ENCODE measurements around the gene CHCHD4.

CHCHD4 gene

DNA sequence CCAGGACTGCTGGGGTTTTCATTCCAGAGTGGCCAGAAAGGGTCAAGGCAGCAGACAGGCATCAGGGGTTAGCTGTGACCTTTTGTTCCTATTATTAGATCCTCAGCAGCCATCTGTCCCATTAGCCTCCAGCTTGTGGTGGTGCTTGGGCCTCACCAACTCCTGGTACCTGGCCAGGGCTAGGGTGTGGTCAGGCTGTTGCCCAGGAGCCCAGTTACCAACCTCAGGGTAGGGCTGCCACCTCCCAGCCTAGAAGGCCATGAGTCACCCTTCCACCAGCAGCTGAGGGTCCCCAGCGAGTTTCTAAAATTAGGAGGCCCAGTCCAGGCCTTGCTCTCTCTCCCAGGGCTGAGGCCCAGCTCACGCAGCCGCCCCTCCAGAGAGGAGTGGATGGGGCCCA is 12.3 kb upstream of the CHCHD4 start:
- no peak for DNase-seq (ENCODE audit: low read depth in 2 of 3, low spot score in 2 of 3)

DNA sequence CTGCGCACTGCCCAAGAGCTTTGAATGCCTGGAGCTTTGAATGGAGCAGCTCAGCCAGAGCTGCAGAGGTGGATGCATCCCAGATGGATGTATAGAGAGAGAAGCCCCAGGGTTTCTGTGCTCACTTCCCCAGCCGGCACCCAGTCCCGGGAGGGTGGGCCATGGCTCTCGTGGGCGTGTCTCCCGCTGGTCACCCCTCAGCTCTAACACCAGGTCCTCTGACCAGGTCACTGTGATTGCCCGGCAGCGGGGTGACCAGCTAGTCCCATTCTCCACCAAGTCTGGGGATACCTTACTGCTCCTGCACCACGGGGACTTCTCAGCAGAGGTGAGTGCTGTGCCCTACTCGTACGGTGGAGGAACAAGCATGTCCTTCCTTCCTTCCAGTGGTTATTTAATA is 10.9 kb upstream of the CHCHD4 start:
- no peak for DNase-seq (ENCODE audit: low read depth in 2 of 3, low spot score in 2 of 3)

DNA sequence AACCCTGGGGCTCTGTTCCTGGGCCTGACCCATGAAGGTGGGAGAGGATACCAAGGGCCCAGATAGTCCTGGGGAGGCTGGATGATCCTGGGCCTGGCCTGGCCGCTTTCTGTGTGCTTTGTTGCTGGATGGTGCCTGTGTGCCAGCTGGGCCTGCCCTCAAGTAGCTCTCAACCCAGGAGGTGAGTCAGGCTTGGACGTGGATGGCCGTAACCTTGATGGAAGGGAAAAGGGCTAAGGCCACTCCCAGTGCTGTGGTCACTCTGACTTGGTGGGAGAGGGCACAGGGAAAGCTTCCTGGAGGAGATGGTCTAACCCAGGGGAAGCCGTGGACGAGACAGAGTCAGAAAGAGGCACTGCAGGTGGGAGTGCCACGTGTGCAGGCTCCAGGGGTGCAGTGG is 9.6 kb upstream of the CHCHD4 start:
- no peak for DNase-seq (ENCODE audit: low read depth in 2 of 3, low spot score in 2 of 3)

DNA sequence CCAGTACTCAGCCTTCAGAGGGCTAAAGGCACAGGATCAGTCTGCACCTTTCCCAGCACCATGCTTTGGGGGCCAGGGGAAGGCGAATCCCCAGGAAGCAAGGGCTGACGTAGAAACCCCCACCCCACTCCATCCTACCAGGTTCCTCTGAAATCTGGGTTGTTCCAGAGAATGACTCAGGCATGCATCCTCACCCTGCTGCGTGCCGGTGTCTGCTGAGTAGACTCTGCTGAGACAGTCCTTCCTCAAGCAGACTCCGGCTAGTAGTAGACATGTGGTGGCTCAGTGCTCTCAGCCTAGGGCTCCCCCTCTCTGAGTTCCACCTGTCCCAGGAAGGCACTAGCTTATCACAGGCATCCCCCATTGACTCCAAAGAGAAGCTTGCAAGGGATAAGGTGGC is 9.2 kb upstream of the CHCHD4 start:
- DNase-seq (ENCODE audit: low read depth in 2 of 3, low spot score in 2 of 3): no peak

DNA sequence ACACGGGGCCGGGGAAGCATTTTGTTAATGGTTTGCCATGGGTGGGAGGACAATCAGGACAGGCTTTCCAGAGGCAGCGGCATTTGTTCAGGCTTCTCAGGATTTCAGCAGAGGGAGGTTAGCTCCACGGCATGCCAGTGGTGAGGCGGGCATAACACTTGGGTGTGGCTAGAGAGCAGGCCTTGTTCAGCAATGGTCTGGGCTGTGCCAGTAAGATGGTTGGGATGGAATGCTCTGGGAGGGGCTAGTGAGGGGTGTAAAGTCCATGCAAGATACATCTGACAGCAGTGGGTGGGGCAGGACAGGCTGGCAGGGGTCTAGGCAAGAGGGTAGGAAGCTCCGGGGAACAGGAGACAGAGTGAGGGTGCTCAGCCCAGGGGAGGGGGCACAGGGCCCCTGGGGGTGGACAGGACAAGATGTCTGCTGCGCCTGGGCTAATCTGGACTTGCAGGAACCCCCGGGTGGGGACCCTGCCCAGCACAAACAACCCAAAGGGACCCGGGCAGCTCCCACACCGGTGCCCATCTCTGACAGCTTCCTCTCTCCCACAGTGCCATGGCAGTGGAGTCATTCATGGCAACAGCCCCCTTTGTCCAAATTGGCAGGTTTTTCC is 8.6 kb upstream of the CHCHD4 start:
- DNase-seq (ENCODE audit: low read depth in 2 of 3, low spot score in 2 of 3): no peak

DNA sequence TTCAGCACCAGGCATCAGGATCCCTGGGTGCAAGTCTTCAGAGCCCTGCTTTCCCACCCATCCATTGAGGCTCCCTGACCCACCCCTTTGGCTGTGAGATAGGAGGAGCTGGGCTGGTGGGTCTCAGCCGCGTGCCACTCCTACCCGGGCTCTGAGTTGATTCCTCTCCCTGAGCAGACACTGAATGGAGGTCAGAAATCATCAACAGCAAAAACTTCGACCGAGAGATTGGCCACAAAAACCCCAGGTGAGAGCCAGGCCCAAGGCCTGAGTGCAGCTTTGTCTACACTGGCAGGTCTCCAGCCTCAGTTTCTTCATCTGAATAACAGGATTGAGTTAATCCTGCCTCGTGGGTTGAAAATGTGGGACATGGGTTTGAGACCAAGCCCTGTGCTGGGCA is 8.0 kb upstream of the CHCHD4 start:
- no peak for DNase-seq (ENCODE audit: low read depth in 2 of 3, low spot score in 2 of 3)

DNA sequence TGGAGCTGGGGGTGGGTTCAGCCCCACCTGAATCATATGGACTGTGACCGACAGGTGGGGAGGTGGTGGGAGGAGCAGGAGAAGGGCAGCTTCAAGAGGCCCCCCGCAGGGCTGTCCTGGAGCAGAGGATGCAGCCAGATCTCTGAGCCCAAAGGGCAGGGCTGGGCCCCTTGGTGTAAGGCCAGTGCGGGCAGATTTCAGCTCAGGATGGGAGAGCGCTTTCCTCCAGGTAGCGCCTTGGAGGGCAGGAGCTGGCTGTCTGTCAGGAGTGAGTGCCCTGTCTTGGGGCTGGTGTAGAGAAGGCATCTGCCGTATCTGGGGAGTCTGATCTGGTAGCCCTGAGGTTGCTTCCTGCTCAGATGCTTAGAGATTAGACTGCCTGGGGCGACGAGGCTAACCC is 7.5 kb upstream of the CHCHD4 start:
- DNase-seq (ENCODE audit: low read depth in 2 of 3, low spot score in 2 of 3): no peak

DNA sequence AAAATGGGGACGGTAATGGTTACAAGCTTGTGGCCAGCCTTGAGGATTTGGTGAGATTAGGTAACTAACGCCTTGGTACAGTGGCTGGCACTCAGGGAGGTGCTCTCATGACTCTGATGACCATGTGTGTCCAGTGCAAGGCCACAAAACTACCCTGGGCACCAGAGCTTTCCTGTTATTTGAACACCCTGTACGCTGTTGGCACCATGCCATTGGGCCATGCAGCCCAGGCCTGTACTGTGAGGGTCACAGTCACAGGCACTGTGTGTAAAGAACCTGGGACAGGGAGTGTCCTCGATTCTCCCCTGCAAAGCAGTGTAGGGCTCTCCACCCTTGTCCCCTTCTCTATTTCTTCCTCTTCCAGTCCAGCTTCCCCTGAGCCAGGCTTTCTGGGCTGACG is 6.5 kb upstream of the CHCHD4 start:
- no peak for DNase-seq (ENCODE audit: low read depth in 2 of 3, low spot score in 2 of 3)

DNA sequence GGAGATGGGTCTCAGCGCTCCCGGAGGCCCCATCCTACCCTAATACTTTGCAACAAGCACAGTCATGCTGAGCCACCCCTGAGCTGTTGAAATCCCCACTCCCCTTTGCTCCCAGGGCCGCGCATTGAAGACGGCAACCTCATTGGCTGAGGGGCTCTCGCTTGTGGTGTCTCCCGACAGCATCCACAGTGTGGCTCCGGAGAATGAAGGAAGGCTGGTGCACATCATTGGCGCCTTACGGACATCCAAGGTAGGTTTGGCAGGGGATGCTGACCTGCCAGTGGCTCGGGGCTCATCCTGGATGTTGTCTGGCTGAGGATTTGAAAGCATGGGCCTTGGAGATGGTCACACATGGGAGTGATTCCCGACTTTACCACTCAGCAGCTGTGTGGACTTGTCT is 6.0 kb upstream of the CHCHD4 start:
- DNase-seq (ENCODE audit: low read depth in 2 of 3, low spot score in 2 of 3): no peak

DNA sequence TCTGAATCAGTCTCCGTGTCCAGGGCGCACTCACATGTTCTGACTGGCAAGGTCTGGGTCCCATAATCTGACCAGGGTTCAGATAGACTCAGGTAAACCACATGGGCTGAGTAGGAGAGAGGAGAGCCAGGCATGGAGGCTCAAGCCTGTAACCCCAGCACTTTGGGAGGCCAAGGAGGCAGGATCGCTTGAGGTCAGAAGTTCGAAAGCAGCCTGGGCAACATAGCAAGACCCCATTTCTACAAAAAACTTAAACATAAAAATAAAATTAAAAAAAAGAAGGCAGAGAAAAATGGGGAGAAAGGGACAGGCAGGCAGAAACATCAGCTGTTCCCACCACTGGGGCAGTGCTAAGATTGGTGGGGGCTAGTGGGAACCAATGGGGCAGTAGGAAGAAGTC is 5.6 kb upstream of the CHCHD4 start:
- DNase-seq (ENCODE audit: low read depth in 2 of 3, low spot score in 2 of 3): no peak

DNA sequence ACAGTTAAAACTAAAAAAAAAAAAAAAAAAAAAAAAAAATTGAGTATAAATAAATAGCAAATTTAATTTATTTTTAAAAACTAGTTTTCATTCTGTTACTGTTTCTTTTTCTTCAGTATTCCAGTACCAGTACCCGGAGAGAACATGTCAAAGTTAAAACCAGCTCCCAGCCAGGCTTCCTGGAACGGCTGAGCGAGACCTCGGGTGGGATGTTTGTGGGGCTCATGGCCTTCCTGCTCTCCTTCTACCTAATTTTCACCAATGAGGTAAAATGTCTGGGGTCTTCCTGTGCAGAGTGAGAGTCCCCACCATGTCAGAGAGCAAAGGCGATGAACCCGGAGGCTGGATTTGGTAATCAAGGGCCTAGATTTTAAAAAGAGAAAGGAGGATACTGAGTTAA is 4.6 kb upstream of the CHCHD4 start:
- no peak for DNase-seq (ENCODE audit: low read depth in 2 of 3, low spot score in 2 of 3)

DNA sequence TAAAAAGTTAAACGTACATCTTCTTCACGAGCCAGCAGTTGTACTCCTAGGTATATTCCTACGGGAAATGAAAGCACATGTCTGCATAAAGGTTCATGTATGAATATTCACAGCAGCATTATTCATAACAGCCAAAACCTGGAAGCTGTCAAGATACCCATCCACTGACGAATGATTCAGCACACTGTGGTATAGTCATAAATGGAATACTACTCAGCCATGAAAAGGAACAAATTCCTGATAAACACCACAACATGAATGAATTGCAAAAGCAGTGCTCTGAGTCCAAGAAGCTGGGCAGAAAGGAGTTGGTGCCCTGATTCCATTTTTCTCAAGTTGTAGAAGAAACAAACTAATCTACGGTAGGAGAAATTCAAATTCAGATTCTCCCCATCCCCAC is 4.1 kb upstream of the CHCHD4 start:
- DNase-seq (ENCODE audit: low read depth in 2 of 3, low spot score in 2 of 3): no peak

DNA sequence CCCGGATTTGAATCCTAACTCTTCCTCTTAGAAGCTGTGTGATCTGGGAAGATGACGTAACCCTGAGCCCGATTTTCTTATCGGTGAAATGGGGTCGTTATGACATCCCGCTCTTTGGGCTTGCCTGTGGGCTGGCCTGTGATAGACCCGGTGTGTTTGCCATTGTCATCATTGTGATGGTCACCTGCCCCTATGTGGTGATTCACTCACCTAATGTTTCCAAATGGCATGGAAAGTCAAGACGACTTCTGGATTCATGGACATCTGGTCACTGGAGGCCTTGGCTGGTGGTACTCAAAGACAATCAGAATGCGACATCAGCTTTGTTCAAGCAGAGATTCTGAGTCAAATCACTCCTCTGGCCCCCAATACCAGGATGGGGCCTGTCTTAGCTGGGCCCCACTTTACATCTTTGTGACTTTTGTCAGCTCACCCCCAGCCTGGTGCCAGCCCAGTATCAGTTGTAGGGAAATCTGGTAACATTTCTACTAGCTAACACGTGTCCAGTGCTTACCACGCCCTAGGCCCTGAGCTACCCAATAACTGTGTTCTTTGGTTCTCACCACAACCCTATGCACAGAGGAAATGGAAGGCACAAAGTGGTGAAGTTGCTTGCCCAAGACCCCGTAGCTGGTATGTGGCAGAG is 3.0 kb upstream of the CHCHD4 start:
- DNase-seq (ENCODE audit: low read depth in 2 of 3, low spot score in 2 of 3): no peak

DNA sequence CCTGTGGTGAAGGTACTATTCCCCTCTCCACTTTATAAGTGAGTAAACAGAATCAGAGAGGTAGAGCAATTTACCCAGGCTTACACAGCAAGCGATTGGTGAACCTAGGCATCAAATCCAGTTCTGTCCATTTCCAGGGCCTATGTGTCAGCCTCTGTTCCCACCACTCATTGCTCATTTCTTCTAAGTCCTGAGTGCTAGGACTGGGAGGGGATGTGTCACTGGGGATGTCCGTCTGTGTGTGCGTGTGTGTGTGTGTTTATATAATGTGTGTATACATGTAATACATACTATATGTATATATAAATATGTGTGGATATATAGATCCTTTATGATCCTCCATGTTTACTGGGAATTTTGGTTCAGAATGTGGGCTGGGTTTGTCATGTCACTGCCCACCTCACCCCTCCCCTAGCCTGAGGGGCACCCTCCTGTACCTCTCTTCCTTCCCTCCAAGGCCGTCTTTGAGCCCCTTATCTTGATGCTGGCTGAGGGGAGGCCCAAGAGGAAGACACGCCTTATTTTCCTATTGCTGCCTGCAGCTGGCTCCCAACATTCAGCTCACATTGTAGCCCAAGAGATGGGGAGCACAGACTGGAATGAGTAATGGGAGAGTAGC is 2.3 kb upstream of the CHCHD4 start:
- DNase-seq (ENCODE audit: low read depth in 2 of 3, low spot score in 2 of 3): no peak

DNA sequence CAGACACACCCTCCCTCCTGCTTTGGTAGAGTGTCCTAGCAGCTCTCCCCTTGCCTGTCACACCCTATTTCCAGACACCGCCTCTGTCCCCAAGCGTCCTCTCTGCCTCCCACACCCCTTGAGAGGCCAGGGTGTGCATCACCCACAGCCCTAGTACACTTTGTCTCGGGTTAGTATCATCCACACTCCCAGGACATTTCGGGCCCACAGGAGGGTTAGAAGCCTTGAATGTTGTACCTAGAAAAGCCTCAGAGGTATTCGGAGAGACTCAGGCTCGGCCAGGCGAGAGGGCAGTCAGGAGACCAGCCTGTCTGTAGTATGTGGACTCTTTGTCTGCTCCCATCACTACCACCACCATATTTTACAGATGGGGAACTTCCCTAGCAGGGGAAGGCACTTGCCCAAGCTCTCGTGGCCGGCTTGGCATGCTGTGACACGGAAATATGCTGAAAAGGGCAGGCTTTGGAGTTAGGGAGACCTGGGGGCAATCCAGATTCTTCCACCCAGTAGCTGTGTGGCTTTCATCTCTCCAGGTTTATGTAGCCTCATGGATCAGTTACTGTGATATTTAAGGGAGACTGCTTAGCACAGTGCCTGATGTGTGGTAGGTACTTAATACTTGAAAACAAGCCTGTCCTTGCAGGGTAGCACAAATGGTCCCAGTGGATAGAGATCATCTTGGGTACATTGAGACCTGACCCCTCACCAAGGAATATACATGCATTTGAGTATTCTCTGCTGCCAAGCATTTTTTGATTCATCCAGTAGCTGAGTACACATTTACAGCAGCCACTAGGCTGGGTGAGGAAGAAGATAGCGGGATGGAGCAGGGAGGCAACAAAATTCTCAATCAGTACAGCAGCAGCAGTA is 1.6 kb upstream of the CHCHD4 start:
- no peak for DNase-seq (ENCODE audit: low read depth in 2 of 3, low spot score in 2 of 3)

DNA sequence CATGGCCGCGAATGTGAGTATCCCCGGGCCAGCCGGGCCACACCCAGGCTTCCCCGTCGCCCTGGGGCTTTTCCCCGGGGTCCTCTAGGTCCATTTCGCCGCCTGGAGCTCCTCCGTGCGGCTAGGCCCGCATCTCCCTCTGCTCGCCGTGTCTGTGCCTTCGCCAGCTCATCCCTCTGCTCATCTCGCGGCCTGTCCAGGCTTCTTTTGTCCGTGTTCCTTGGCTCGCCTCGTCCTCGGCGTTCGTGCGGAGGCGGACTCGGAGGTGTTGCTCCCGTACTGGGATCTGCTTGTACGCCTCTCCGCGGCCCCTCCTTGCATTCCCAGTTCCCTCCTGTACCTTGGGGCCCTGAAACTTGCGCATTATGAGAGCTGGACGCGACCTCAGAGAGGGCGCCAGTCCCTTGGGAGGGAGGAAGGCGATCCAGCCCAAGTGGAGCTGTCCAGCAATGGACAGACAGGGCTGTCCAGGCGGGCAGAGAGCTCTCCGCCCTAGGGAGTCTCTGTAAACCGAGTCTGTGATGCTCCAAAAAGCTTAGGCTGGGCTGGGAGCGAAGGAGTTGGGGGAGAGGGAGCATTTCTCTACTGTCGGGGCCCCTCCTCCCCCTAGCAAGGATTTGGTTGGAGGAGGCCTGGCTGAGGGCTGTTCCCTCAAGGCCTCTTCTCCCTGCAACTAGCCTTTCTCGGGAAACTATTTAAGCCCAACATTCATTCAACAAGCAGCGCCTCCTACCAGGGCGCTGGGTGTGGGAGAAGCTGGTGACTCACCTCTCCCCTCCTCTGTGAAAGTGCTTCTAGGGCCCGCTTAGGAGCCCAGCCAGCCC is 735 bp upstream of the CHCHD4 start:
- DNase-seq (ENCODE audit: low read depth in 2 of 3, low spot score in 2 of 3): peak in 1 of 3 experiments; percentile 40

DNA sequence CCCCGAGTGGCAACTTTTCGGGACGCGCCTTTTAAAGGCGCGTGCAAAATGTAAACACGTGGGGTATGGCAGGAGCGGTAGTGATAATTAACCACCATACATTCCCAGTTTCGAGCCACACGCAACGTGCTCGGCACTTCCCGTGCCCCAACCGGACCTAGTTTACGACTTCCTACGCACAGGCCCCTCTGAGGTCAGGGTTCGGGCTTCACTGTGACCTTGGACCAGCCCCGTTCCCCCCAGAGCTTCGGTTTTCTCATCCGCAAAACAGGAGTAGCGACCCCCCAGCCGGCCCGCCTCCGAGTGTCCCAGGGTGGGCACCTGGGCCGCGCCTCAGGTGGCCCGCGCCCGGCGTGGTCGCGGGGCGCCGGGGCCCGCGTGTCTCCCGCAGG is 451 bp downstream of the CHCHD4 start:
- peak in 2 of 3 experiments; percentile 29 to 36 for DNase-seq (ENCODE audit: low read depth in 2 of 3, low spot score in 2 of 3)

DNA sequence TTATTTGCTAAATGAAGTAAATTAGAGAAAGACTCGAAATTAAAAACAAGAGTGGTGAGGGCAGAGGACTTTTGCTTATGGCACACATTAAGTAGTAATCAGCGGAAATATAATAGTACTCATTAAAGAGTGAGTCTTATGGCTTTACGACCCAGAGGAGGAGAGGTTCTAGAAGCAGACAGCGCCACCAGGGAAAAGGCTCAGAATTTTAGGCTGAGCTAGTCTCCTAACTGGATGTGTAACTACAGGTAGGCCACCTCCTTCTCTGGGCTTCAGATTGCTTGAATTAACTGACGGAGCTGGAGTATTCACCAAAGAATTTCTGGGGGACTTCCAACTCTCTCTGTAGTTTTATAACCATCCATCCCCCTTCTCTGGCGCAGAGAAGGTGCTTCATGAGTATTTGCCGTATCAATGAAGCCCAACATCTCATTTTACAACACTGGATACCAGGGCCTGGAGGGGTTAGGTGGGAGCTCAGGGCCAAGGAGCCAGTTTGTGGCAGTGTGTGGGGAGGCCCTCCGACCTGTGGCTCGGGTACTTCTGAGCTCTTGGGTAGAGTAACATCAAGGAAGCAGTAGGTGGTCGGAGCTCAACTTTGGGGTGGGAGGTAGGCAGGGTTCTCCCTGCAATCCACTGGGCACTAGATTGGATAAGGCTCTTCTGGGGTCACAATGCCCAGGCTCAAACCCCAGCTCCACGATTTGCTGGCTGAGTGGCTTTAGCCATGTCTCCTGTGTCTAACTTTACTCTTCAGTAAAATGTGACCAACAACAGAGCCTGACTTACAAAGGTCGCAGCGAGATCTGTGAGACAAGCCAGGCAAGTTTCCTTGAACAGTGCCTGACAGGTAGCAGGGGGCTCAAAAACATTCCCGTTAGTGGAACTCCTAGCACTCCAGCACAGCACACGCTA is 1.1 kb downstream of the CHCHD4 start:
- DNase-seq (ENCODE audit: low read depth in 2 of 3, low spot score in 2 of 3): no peak

DNA sequence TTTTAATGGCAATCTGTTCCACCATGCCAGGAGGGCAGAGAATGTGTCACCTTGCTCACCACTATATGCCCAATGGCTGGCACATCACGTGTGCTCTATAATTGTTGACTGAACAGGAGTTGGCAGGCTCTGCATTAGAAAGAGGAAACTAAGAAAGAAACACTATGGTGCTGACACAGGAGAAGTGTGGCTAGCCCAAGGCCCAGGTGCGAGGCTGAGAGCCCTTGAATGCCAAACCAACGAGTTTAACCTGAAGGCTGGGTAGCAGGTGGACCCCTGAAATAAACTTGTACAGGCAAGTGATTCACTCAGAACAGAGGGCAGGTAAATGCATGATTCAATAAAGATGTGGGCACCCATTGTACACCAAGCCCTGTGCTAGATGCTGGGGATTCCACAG is 2.4 kb downstream of the CHCHD4 start:
- no peak for DNase-seq (ENCODE audit: low read depth in 2 of 3, low spot score in 2 of 3)

DNA sequence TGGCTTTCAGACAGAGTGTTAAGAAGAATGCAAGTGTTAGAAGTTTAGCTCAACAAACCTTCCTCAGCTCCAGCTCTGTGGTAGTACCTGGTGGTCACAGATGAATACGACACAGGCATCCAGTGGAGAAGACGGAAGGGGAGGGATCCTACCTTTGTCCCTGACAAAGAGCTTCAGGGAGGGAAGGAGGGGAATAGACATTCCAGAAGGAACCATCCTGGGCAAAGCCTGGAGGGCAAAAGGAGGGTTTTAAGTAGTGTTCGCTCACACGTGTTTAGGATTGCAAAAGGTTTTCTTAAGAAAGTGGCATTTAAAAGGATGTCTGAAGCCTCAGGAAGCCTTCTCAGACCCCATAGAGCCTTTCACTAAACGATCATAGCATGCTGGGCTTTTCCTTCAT is 2.8 kb downstream of the CHCHD4 start:
- no peak for DNase-seq (ENCODE audit: low read depth in 2 of 3, low spot score in 2 of 3)

All from activated CD8-positive, alpha-beta memory T cell treated with anti-CD3 and anti-CD28 coated beads for 48 hours (primary cell).